SHP77 treated with DMSO at 0.1 percent for 48 hours (cell line): ENCODE data around the gene BCORL1.

Experiments used
- DNase-seq: peaks from one replicate; lab custom pipeline; 2025; lab: John Stamatoyannopoulos, UW

The BCORL1 gene

GRCh38 chrX:130014770-130015169 is 32.3 kb downstream of the BCORL1 start:
- no peak for DNase-seq

GRCh38 chrX:130015181-130015580 is 32.7 kb downstream of the BCORL1 start:
- no peak for DNase-seq

- DNase-seq = no peak
These were observed 35.7 kb downstream of the BCORL1 start for GRCh38 chrX:130018143-130018542.

- DNase-seq = no peak
These were observed 38.4 kb downstream of the BCORL1 start for GRCh38 chrX:130020661-130021324.

GRCh38 chrX:130024127-130024526 is 41.7 kb downstream of the BCORL1 start:
- no peak for DNase-seq

- no peak for DNase-seq
These were observed 42.8 kb downstream of the BCORL1 start for GRCh38 chrX:130025256-130025655.

- DNase-seq = no peak
These were observed 45.1 kb downstream of the BCORL1 start for GRCh38 chrX:130027569-130027968.

GRCh38 chrX:130028196-130028595 is 45.8 kb downstream of the BCORL1 start:
- DNase-seq = no peak

- no peak for DNase-seq
These were observed 48.4 kb downstream of the BCORL1 start for GRCh38 chrX:130030826-130031225.

GRCh38 chrX:130032552-130032951 is 50.1 kb downstream of the BCORL1 start:
- DNase-seq = no peak

- DNase-seq = no peak
These were observed 51.7 kb downstream of the BCORL1 start for GRCh38 chrX:130034178-130034577.

- no peak for DNase-seq
These were observed 57.4 kb downstream of the BCORL1 start for GRCh38 chrX:130039847-130040246.

- no peak for DNase-seq
These were observed 65.0 kb downstream of the BCORL1 start for GRCh38 chrX:130047416-130047815.

GRCh38 chrX:130048686-130049222 is 66.3 kb downstream of the BCORL1 start:
- no peak for DNase-seq

- DNase-seq = no peak
These were observed 67.4 kb downstream of the BCORL1 start for GRCh38 chrX:130049821-130050220.

- no peak for DNase-seq
These were observed 68.9 kb downstream of the BCORL1 start for GRCh38 chrX:130051176-130051845.

- DNase-seq = no peak
These were observed 70.8 kb downstream of the BCORL1 start for GRCh38 chrX:130053236-130053635.

- no peak for DNase-seq
These were observed 72.7 kb downstream of the BCORL1 start for GRCh38 chrX:130055103-130055502.

GRCh38 chrX:130055899-130056298 is 73.5 kb downstream of the BCORL1 start:
- DNase-seq = no peak

- no peak for DNase-seq
These were observed 74.8 kb downstream of the BCORL1 start for GRCh38 chrX:130057209-130057608.

- DNase-seq = no peak
These were observed 76.2 kb downstream of the BCORL1 start for GRCh38 chrX:130058652-130059051.

- DNase-seq = peak; percentile 24
These were observed 78.0 kb downstream of the BCORL1 start for GRCh38 chrX:130060122-130061069.
